ENCODE measurements around the gene CDK8.

The CDK8 gene

GRCh38 chr13:26323127-26323526, 69.2 kb downstream of the CDK8 start:
- DNase-seq = no peak

GRCh38 chr13:26323764-26324163, 69.8 kb downstream of the CDK8 start:
- no peak for DNase-seq

- no peak for DNase-seq
Measured at GRCh38 chr13:26324294-26324693, 70.4 kb downstream of the CDK8 start.

- DNase-seq = no peak
Measured at GRCh38 chr13:26324867-26325266, 70.9 kb downstream of the CDK8 start.

GRCh38 chr13:26325876-26326275, 71.9 kb downstream of the CDK8 start:
- DNase-seq = no peak

- no peak for DNase-seq
Measured at GRCh38 chr13:26326562-26326961, 72.6 kb downstream of the CDK8 start.

- no peak for DNase-seq
Measured at GRCh38 chr13:26327940-26328725, 74.2 kb downstream of the CDK8 start.

GRCh38 chr13:26335158-26335557, 81.2 kb downstream of the CDK8 start:
- no peak for DNase-seq

GRCh38 chr13:26340807-26341206, 86.9 kb downstream of the CDK8 start:
- DNase-seq = no peak

- DNase-seq = no peak
Measured at GRCh38 chr13:26342898-26343297, 89.0 kb downstream of the CDK8 start.

GRCh38 chr13:26343816-26344215, 89.9 kb downstream of the CDK8 start:
- DNase-seq = no peak

- DNase-seq = no peak
Measured at GRCh38 chr13:26344980-26345379, 91.1 kb downstream of the CDK8 start.

- DNase-seq = no peak
Measured at GRCh38 chr13:26348966-26349365, 95.0 kb downstream of the CDK8 start.

- DNase-seq = no peak
Measured at GRCh38 chr13:26362261-26362660, 108.3 kb downstream of the CDK8 start.

- DNase-seq = no peak
Measured at GRCh38 chr13:26370553-26370952, 116.6 kb downstream of the CDK8 start.

- no peak for DNase-seq
Measured at GRCh38 chr13:26372747-26373146, 118.8 kb downstream of the CDK8 start.

GRCh38 chr13:26376430-26376829, 122.5 kb downstream of the CDK8 start:
- DNase-seq = no peak

GRCh38 chr13:26377038-26377437, 123.1 kb downstream of the CDK8 start:
- no peak for DNase-seq

- no peak for DNase-seq
Measured at GRCh38 chr13:26378116-26378515, 124.2 kb downstream of the CDK8 start.

GRCh38 chr13:26379831-26380230, 125.9 kb downstream of the CDK8 start:
- no peak for DNase-seq

- no peak for DNase-seq
Measured at GRCh38 chr13:26380930-26381329, 127.0 kb downstream of the CDK8 start.

- DNase-seq = no peak
Measured at GRCh38 chr13:26382366-26382765, 128.4 kb downstream of the CDK8 start.

- no peak for DNase-seq
Measured at GRCh38 chr13:26382835-26383234, 128.9 kb downstream of the CDK8 start.

GRCh38 chr13:26384587-26384986, 130.7 kb downstream of the CDK8 start:
- DNase-seq = no peak

GRCh38 chr13:26386026-26386425, 132.1 kb downstream of the CDK8 start:
- no peak for DNase-seq
